Smooth muscle cell (in vitro differentiated cells): ENCODE data around the gene LOXHD1. TPM values are rescaled to one million over a fixed set of nuclear protein-coding genes. Genes with fewer than 3 reads are reported as not detected.

Experiments used
- DNase-seq: peaks from one replicate; lab custom pipeline; 2025; ENCODE audit not compliant: unreplicated experiment; lab: John Stamatoyannopoulos, UW
- H2AFZ ChIP-seq: fragments of 200-600 bp; sonication (generic); 2 replicates; pipeline ENCODE4 v1.6.0; 2016; ENCODE audit warnings: antibody characterized with exemption, low read depth, mild to moderate bottlenecking
- H3F3A ChIP-seq: fragments of 200-600 bp; sonication (generic); 2 replicates; pipeline ENCODE4 v1.6.0; 2017; ENCODE audit warnings: antibody characterized with exemption, low read depth
- H3K27ac ChIP-seq: fragments of 200-600 bp; sonication (generic); 2 replicates; pipeline ENCODE4 v1.5.1; 2016; ENCODE audit warnings: low read depth, mild to moderate bottlenecking
- H3K27me3 ChIP-seq: fragments of 200-600 bp; sonication (generic); 2 replicates; pipeline ENCODE4 v1.6.1; 2016; ENCODE audit warnings: low read depth, mild to moderate bottlenecking
- H3K36me3 ChIP-seq: fragments of 200-600 bp; sonication (generic); 2 replicates; pipeline ENCODE4 v1.5.1; 2016; ENCODE audit warnings: low read depth
- H3K4me1 ChIP-seq: fragments of 200-600 bp; sonication (generic); 2 replicates; pipeline ENCODE4 v1.5.1; 2016; ENCODE audit warnings: low read depth
- H3K4me2 ChIP-seq: fragments of 200-600 bp; sonication (generic); 2 replicates; pipeline ENCODE4 v1.6.0; 2016; ENCODE audit warnings: mild to moderate bottlenecking
- H3K4me3 ChIP-seq: fragments of 200-600 bp; sonication (generic); 2 replicates; pipeline ENCODE4 v1.5.1; 2016; ENCODE audit warnings: mild to moderate bottlenecking
- H3K79me2 ChIP-seq: fragments of 200-600 bp; sonication (generic); 2 replicates; pipeline ENCODE4 v1.6.0; 2016; ENCODE audit warnings: low read depth, mild to moderate bottlenecking
- H3K9ac ChIP-seq: fragments of 200-600 bp; sonication (generic); 2 replicates; pipeline ENCODE4 v1.6.0; 2016; ENCODE audit warnings: low read depth
- H3K9me3 ChIP-seq: fragments of 200-600 bp; sonication (generic); replicated peaks from 2 replicates; pipeline ENCODE4 v1.5.1; 2016; ENCODE audit warnings: low read depth
- H4K20me1 ChIP-seq: fragments of 200-600 bp; sonication (generic); 2 replicates; pipeline ENCODE4 v1.6.0; 2016; ENCODE audit warnings: low read depth
- CTCF ChIP-seq: fragments of 200-600 bp; sonication (generic); IDR thresholded peaks from 2 replicates; pipeline ENCODE4 v1.5.1; 2017; ENCODE audit warnings: borderline replicate concordance, mild to moderate bottlenecking, antibody characterized with exemption; ENCODE audit not compliant: insufficient read depth, poor library complexity, severe bottlenecking
- WGBS: methylation state at CpG from one replicate; pipeline ENCODE4 v1.1.7; 2016; ENCODE audit warnings: low lambda C conversion rate; 5-methylcytosine and 5-hydroxymethylcytosine counted together
- polyA plus RNA-seq: library from polyadenylated mRNA; unstranded; fragments of >200 nt; fragmentation: Nextera tagmentation; extraction: Ambion mirVana; gene quantifications from 2 replicates; pipeline ENCODE4 v1.2.1, GENCODE V29; 2016
- total RNA-seq: library from RNA; depleted of rRNA; stranded (reverse); fragments of >200 nt; gene quantifications from 2 replicates; pipeline ENCODE4 v1.2.3, GENCODE V29; 2014

The LOXHD1 gene
- total and polyA plus RNA-seq, 2 experiments from 2014 or later, result not detected

GRCh38 chr18:46577546-46577945 lies 79.5 kb downstream of the LOXHD1 start:
- H3K27ac ChIP-seq, result no peak overlapping the region
- no peaks in the 10 kb centered on the region for H3K27me3 ChIP-seq

GRCh38 chr18:46575851-46576250 lies 81.2 kb downstream of the LOXHD1 start:
- H3K79me2 ChIP-seq, result no peaks in the 10 kb centered on the region
- no peaks in the 10 kb centered on the region for H4K20me1 ChIP-seq
- H3F3A ChIP-seq, result no peaks in the 10 kb centered on the region
- H3K27me3 ChIP-seq, result no peaks in the 10 kb centered on the region
- no peak overlapping the region for H3K9ac ChIP-seq
- H3K27ac ChIP-seq, result no peak overlapping the region
- no peak for TF ChIP-seq CTCF
- H2AFZ ChIP-seq, result no peak overlapping the region
- no peak for DNase-seq
- no peaks in the 10 kb centered on the region for H3K9me3 ChIP-seq
- no peaks in the 10 kb centered on the region for H3K36me3 ChIP-seq
- no peak overlapping the region for H3K4me2 ChIP-seq
- H3K4me3 ChIP-seq, result no peak overlapping the region
- 94% methylated on average over 6 of the region's 6 CpGs for WGBS
- H3K4me1 ChIP-seq, result no peaks in the 10 kb centered on the region

More at GRCh38 chr18:46577546-46577945, 79.5 kb downstream of the LOXHD1 start:
- no peaks in the 10 kb centered on the region for H3K9me3 ChIP-seq
- H3F3A ChIP-seq, result no peaks in the 10 kb centered on the region
- no peak overlapping the region for H2AFZ ChIP-seq
- H3K4me1 ChIP-seq, result no peaks in the 10 kb centered on the region
- H3K4me2 ChIP-seq, result no peak overlapping the region
- no peak for TF ChIP-seq CTCF
- 89% methylated on average over 11 of the region's 11 CpGs for WGBS
- no peaks in the 10 kb centered on the region for H3K79me2 ChIP-seq
- no peaks in the 10 kb centered on the region for H4K20me1 ChIP-seq
- no peak overlapping the region for H3K4me3 ChIP-seq
- no peak for DNase-seq
- H3K36me3 ChIP-seq, result no peaks in the 10 kb centered on the region
- no peak overlapping the region for H3K9ac ChIP-seq

GRCh38 chr18:46574743-46575115 lies 82.3 kb downstream of the LOXHD1 start:
- H3K9me3 ChIP-seq, result no peaks in the 10 kb centered on the region
- H2AFZ ChIP-seq, result no peak overlapping the region
- no peak for DNase-seq
- H3K36me3 ChIP-seq, result no peaks in the 10 kb centered on the region
- no peak overlapping the region for H3K27ac ChIP-seq
- H4K20me1 ChIP-seq, result no peaks in the 10 kb centered on the region
- no peaks in the 10 kb centered on the region for H3F3A ChIP-seq
- TF ChIP-seq CTCF, result no peak
- peaks cover 3% of the 10 kb centered on the region for H3K27me3 ChIP-seq
- no peaks in the 10 kb centered on the region for H3K79me2 ChIP-seq
- 83% methylated on average over 2 of the region's 2 CpGs for WGBS
- no peak overlapping the region for H3K4me3 ChIP-seq
- H3K9ac ChIP-seq, result no peak overlapping the region
- H3K4me1 ChIP-seq, result no peaks in the 10 kb centered on the region
- H3K4me2 ChIP-seq, result no peak overlapping the region

- Histone ChIP-seq H3K36me3 (no peaks in the 10 kb centered on the region), H3K79me2 (no peaks in the 10 kb centered on the region), H3K4me1 (no peaks in the 10 kb centered on the region), H3K27ac (no peak overlapping the region), H3F3A (no peaks in the 10 kb centered on the region), H3K27me3 (peaks cover 8% of the 10 kb centered on the region), H3K4me2 (no peak overlapping the region), H4K20me1 (no peaks in the 10 kb centered on the region), H2AFZ (no peak overlapping the region), H3K4me3 (no peak overlapping the region), H3K9me3 (no peaks in the 10 kb centered on the region), H3K9ac (no peak overlapping the region)
- no peak for TF ChIP-seq CTCF
- DNase-seq, result no peak
- WGBS, result 93% methylated on average over 4 of the region's 4 CpGs
Observed at GRCh38 chr18:46574000-46574742, 82.8 kb downstream of the LOXHD1 start.
